Aorta (tissue), 5 donors: ENCODE results near the gene NAALADL2. TPM values are rescaled to one million over a fixed set of nuclear protein-coding genes. Genes with fewer than 3 reads are reported as not detected.

Experiments used
- ATAC-seq: fragments of 200-7000 bp; cut with Tn5 transposase; one replicate; pipeline ENCODE4 v1.9.1; 2022; ENCODE audit warnings: moderate library complexity; ENCODE audit not compliant: low FRiP score
- DNase-seq, 2 donors: peaks; one replicate each; pipeline ENCODE4 v3.0.0-alpha.2; 2020
- H3K27ac ChIP-seq, 2 donors: one replicate each; pipeline ENCODE4 v1.5.1; 2013; ENCODE audit warnings: low read length in 2 of 2, mild to moderate bottlenecking in 2 of 2, moderate library complexity in 2 of 2, control low read depth in 1 of 2, inconsistent platforms in 1 of 2, low read depth in 1 of 2
- H3K27me3 ChIP-seq, 2 donors: one replicate each; pipeline ENCODE4 v1.6.1; 2013; ENCODE audit warnings: control low read depth in 1 of 2, low read length in 1 of 2, mild to moderate bottlenecking in 1 of 2, moderate library complexity in 1 of 2; ENCODE audit not compliant: insufficient read depth in 2 of 2, control insufficient read depth in 1 of 2
- H3K36me3 ChIP-seq, 2 donors: one replicate each; pipeline ENCODE4 v1.6.1; 2013; ENCODE audit warnings: control low read depth in 1 of 2, low read length in 1 of 2, mild to moderate bottlenecking in 1 of 2; ENCODE audit not compliant: insufficient read depth in 2 of 2, control insufficient read depth in 1 of 2
- H3K4me1 ChIP-seq, 2 donors: one replicate each; pipeline ENCODE4 v1.6.1; 2013; ENCODE audit warnings: low read length in 2 of 2, control low read depth in 1 of 2, mild to moderate bottlenecking in 1 of 2, moderate library complexity in 1 of 2; ENCODE audit not compliant: insufficient read depth in 2 of 2, control insufficient read depth in 1 of 2
- H3K4me3 ChIP-seq, 2 donors: one replicate each; pipeline ENCODE4 v1.5.1; 2013; ENCODE audit warnings: low read length in 2 of 2, control low read depth in 1 of 2, mild to moderate bottlenecking in 1 of 2
- H3K9me3 ChIP-seq: one replicate; pipeline ENCODE4 v1.6.1; 2013; ENCODE audit warnings: mild to moderate bottlenecking, low read length; ENCODE audit not compliant: control insufficient read depth
- WGBS, 2 donors: extraction: QIAGEN DNeasy Blood & Tissue Kit; methylation state at CpG; one replicate each; pipeline ENCODE4 v1.1.7; 2013; 5-methylcytosine and 5-hydroxymethylcytosine counted together
- intact Hi-C, 2 donors: fragments of 100-400 bp; cut with DNase I; formaldehyde crosslinking; loops; one replicate each; pipeline versions ENCODE4 v1.14.2 to v1.15.0; 2022
- polyA plus RNA-seq, 2 donors: library from polyadenylated mRNA; stranded (reverse); fragments of 200-250 nt; gene quantifications; one replicate each; pipeline ENCODE4 v1.2.3, GENCODE V29; 2013
- total RNA-seq, 2 donors: library from RNA; stranded (reverse); fragmentation: NEBNext Ultra II Directional; extraction: Animal tissue kit (Norgen Biotek cat#: 25700); gene quantifications; one replicate each; pipeline ENCODE4 v1.2.1, GENCODE V29; 2021
- donor health status: healthy with polysubstance abuse.
- donor health status: Bipolar disorder and iron deficiency.
- donor health status: DM: no; HTN: no; CAD: no.
- donor health status: DM: no; HTN: no; CAD: no.
- donor health status: DM: yes; HTN: yes; CAD: no.

The NAALADL2 gene
- total and polyA plus RNA-seq, 4 donors: 4.3 to 29.8 (median 11.9) TPM

DNA sequence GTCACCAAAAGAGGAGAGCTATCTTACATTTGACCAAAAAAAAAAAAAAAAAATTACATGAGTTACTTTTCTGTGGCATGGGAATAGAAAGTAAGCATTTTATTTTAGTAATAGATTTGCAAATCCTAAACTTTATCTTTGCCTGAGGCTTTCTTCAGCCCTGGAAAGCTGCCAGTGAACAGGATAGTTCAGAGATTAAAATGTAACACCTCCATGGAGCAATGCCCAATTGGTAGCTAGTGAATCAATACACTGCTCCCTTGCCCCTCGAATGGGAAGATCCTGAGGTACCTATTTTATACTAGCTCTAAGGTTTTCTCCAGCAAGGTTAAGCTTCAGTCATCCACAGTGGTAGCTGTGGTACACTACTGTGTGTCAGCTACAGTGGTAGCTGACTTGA is 867.1 kb downstream of the NAALADL2 start:
- WGBS, 2 donors: 72 to 89% methylated on average over 1 of the region's 1 CpG
- no peak for ATAC-seq

DNA sequence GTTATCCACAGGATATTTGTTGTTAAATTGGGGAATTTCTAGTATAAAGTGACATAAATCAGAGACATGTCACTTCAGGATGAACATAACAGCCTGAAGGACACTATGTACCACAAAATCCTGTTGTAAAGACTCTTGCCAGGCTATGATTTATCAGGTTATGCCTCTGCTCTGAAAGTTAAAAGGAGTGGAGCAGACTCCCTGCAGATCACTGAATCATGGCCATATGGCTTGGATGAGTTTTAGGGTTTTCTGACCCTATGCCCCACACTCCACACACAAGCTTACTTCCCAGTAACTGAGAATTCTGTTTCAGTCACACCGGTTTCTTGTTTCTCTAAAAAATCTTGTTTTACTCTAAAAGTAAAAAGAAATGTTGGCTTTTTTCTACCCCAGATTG is 869.4 kb downstream of the NAALADL2 start:
- no peaks in the 10 kb centered on the region for H3K36me3 ChIP-seq
- H3K4me1 ChIP-seq: no peaks in the 10 kb centered on the region
- no peaks in the 10 kb centered on the region for H3K9me3 ChIP-seq
- no peaks in the 10 kb centered on the region for H3K27me3 ChIP-seq
- no peak overlapping the region for H3K4me3 ChIP-seq
- intact Hi-C loops: no loop called here
- WGBS, 2 donors: 88 to 91% methylated on average over 1 of the region's 1 CpG
- DNase-seq (no peak), ATAC-seq (no peak)
- H3K27ac ChIP-seq: no peak overlapping the region

More for the DNA sequence above, 867.1 kb downstream of the NAALADL2 start:
- DNase-seq: no peak
- no peaks in the 10 kb centered on the region for H3K9me3 ChIP-seq
- H3K27ac ChIP-seq: no peak overlapping the region
- no peak overlapping the region for H3K4me3 ChIP-seq
- no peaks in the 10 kb centered on the region for H3K27me3 ChIP-seq
- no peaks in the 10 kb centered on the region for H3K36me3 ChIP-seq
- no peaks in the 10 kb centered on the region for H3K4me1 ChIP-seq
- intact Hi-C loops: no loop called here

DNA sequence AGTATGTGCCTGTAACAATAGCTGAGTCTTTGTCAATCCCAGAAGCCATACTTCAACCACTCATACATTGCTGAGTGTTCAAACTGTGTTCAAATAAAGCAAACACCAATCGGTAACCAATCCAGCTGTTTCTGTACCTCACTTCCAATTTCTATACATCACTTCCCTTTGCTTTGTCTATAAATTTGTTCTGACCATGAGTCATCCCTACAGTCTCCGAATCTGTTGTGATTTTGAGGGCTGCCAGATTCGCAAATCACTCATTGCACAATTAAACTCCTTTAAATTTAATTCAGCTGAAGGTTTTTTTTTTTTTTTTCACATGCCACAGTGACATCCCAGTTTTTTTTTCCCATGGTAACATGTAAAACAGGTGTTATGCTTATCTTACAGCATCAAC is 870.3 kb downstream of the NAALADL2 start:
- no peak for ATAC-seq
- H3K27ac ChIP-seq: no peak overlapping the region
- no peak overlapping the region for H3K4me3 ChIP-seq
- whole genome bisulfite sequencing, 2 donors: 74 to 94% methylated on average over 3 of the region's 3 CpGs
- no peaks in the 10 kb centered on the region for H3K36me3 ChIP-seq
- H3K4me1 ChIP-seq: no peaks in the 10 kb centered on the region
- H3K9me3 ChIP-seq: no peaks in the 10 kb centered on the region
- no peak for DNase-seq
- H3K27me3 ChIP-seq: no peaks in the 10 kb centered on the region
- intact Hi-C loops: no loop called here

DNA sequence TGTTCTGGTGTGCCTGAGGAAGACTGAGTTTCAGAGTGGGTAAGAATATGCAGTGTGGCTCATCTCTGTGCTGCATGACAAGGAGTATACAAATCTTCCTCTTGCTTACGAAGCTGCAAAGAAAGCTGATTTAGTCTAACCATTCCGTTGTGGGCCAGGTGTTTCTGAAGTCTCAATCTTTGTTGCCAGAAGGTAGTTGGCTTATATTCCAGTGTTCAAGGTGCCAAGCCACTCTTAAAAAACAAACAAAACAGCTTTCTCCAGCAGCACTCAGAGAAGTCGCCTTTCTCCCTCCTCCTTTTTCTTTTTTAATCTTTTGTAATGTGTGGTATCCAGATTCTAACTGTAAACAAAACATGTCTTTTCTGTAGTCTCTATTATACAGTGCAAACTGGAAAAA is 872.4 kb downstream of the NAALADL2 start:
- no peak for DNase-seq
- no peaks in the 10 kb centered on the region for H3K4me1 ChIP-seq
- intact Hi-C loops: no loop called here
- no peak overlapping the region for H3K27ac ChIP-seq
- no peaks in the 10 kb centered on the region for H3K36me3 ChIP-seq
- no peaks in the 10 kb centered on the region for H3K27me3 ChIP-seq
- ATAC-seq: no peak
- H3K4me3 ChIP-seq: no peak overlapping the region
- 81 to 84% methylated on average over 3 of the region's 3 CpGs for WGBS, 2 donors
- H3K9me3 ChIP-seq: no peaks in the 10 kb centered on the region

DNA sequence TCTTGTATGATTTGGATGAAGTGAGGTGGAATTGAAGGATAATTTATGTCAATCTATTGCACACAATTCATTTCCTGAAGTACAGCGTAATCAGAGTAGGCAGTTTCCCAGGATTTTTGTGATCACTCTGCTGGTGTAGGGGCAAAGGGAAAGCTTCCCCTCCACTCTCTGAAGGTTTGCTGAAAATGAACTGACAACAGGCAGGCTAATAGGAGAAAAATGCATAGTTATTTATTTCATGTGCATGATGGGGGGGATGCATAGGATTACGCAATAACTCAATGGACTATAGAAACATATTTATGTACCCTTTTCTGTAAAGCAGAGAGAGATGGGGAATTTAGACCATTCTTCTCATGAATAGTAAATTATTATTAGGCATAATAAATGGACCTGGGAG is 872.9 kb downstream of the NAALADL2 start:
- no peaks in the 10 kb centered on the region for H3K9me3 ChIP-seq
- no peak for ATAC-seq
- no peak overlapping the region for H3K27ac ChIP-seq
- WGBS, 2 donors: 95 to 98% methylated on average over 2 of the region's 2 CpGs
- DNase-seq: no peak
- no peaks in the 10 kb centered on the region for H3K36me3 ChIP-seq
- no peak overlapping the region for H3K4me3 ChIP-seq
- no peaks in the 10 kb centered on the region for H3K4me1 ChIP-seq
- intact Hi-C loops: no loop called here
- H3K27me3 ChIP-seq: no peaks in the 10 kb centered on the region

DNA sequence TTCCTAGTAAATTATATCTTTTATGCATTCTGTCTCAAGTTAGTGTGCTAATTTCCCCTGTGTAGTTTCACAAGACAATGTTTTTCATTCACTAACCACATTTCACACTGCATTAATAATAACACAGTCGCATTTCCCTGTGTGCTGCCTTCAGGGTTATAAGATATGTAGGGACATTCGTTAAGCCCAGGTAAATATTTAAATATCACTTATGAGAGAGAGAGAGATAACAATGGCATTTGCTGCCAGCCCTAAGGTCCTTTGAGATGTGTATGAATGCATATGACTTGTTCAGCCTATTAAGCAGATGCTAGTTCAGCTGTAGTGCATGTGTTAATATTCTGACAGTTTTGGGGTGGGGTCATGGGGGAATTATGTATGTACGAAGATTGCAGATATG is 876.7 kb downstream of the NAALADL2 start:
- no peaks in the 10 kb centered on the region for H3K4me1 ChIP-seq
- WGBS, 2 donors: 80 to 81% methylated on average over 3 of the region's 3 CpGs
- no peaks in the 10 kb centered on the region for H3K36me3 ChIP-seq
- H3K27ac ChIP-seq: no peak overlapping the region
- DNase-seq (no peak), ATAC-seq (no peak)
- H3K9me3 ChIP-seq: no peaks in the 10 kb centered on the region
- intact Hi-C loops: no loop called here
- H3K4me3 ChIP-seq: no peak overlapping the region
- H3K27me3 ChIP-seq: no peaks in the 10 kb centered on the region

DNA sequence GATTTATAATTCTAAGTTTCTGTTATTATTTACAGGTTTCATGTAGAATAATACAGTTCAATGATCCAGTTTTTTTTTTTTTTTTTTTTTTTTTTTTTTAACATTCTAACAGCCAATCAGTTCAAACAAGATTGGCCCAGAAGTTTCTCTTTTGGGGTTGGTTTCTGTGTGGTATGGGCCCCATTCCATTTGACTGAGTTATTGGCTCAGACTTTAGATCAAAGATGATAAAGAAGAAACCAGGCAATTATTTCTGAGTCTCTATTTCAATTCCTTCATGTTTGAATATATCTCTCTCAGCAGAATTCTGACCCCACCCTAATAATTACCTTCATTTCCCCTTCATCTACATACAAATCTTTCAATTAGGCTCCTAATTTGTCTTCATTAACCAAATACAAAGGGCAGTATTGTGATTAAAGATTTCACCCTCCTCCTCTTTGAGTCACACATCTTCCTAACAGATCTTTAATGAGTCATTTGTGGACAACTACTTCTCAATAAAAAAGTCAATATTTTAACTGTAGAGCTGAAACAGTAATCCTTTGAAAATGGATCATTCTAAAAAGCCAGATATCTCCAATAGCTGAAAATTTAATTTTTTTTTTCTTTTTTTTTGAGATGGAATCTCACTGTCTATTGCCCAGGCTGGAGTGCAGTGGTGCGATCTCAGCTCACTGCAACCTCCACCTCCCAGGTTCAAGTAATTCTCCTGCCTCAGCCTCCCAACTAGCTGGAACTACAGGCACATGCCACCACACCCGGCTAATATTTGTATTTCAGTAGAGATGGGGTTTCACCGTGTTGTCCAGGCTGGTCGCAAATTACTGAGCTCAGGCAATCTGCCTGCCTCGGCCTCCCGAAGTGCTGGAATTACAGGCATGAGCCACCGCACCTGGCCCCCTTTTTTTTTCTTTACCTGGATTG is 878.8 kb downstream of the NAALADL2 start:
- no peak overlapping the region for H3K27ac ChIP-seq
- no peaks in the 10 kb centered on the region for H3K4me1 ChIP-seq
- no peaks in the 10 kb centered on the region for H3K27me3 ChIP-seq
- intact Hi-C loops: no loop called here
- H3K36me3 ChIP-seq: no peaks in the 10 kb centered on the region
- WGBS, 2 donors: 96% methylated on average over 7 of the region's 7 CpGs
- ATAC-seq: no peak
- DNase-seq: no peak
- H3K9me3 ChIP-seq: no peaks in the 10 kb centered on the region
- H3K4me3 ChIP-seq: no peak overlapping the region

DNA sequence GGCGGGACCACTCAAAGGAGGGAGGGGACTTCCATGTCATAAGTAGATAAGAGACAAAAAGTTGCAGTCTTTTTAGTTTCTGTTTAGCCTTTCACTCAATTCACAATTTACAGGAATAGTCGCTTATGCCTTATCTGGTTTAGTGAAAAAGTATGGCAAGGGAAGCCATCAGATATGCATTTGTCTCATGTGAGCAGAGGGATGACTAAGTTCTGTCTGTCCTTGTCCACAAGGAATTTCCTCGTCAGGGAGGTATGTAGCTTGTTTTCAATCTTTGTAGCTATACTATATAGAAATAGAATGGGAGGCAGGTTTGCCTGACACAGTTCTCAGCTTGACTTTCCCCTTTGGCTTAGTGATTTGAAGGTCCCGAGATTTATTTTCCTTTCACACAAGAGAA is 882.8 kb downstream of the NAALADL2 start:
- 91% methylated on average over 4 of the region's 4 CpGs for WGBS, 2 donors
- Histone ChIP-seq H3K4me1 (no peaks in the 10 kb centered on the region), H3K4me3 (no peak overlapping the region), H3K9me3 (no peaks in the 10 kb centered on the region), H3K27me3 (no peaks in the 10 kb centered on the region), H3K27ac (no peak overlapping the region), H3K36me3 (no peaks in the 10 kb centered on the region)
- no peak for DNase-seq
- intact Hi-C loops: no loop called here
- no peak for ATAC-seq

DNA sequence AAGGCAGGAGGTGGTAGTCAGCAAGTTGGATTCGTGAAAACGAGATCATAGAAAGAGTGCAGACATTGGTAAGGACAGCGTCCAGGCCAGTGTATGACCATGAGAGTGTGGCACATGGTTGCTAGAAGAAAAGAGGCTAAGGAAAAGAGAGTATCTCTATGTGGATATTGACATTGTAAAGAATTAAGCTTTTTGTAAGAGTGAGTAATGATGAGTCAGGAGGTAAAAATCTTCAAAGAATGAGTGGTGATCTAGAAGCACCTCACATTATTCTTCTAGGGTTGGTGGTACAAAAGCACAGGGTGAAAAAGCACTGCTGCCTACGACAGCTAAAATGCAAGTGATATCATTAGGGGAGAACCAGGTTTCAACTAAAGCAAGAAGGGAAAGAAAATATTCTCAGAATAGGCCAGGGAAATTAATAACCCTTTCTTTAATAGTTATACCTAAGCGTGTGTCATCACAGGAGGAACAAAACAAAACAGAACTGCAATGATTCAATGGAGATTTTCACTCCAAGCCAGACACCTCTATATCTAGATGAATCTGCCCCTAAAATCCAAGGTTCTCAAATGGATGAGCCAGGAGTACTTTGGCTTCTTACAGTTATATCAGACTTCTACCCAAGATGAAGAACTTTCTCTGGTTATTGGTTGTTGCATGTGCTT is 884.7 kb downstream of the NAALADL2 start:
- Histone ChIP-seq H3K36me3 (no peaks in the 10 kb centered on the region), H3K27me3 (no peaks in the 10 kb centered on the region), H3K27ac (no peak overlapping the region), H3K4me3 (no peak overlapping the region), H3K4me1 (no peaks in the 10 kb centered on the region), H3K9me3 (no peaks in the 10 kb centered on the region)
- 91 to 92% methylated on average over 5 of the region's 5 CpGs for WGBS, 2 donors
- ATAC-seq (no peak), DNase-seq (no peak)
- intact Hi-C loops: no loop called here
